HL-60 (cell line): Measurements from ENCODE around the gene AKT1.
A peak's percentile ranks its signal among the peaks of the same experiment; 100 is the strongest.
"Not testable (repeated sequence)": the region's sequence is repeated elsewhere in the genome, so short reads cannot be mapped to it uniquely, and the experiment has no call there.

Experiments
- DNase-seq, 2 experiments: peaks; one replicate each; pipeline ENCODE4 v3.0.0-alpha.2; 2010 to 2020; ENCODE audit warnings: low read depth in 1 of 2, low spot score in 1 of 2
- H3K27ac ChIP-seq: fragments of 250-450 bp; sonication (Bioruptor Pico); replicated peaks from 2 replicates; pipeline ENCODE4 v1.5.1; 2020; ENCODE audit warnings: mild to moderate bottlenecking, moderate library complexity
- H3K27me3 ChIP-seq: fragments of 250-450 bp; sonication (Bioruptor Pico); 2 replicates; pipeline ENCODE4 v1.5.1; 2021; ENCODE audit warnings: mild to moderate bottlenecking, moderate library complexity; ENCODE audit not compliant: insufficient read depth, poor library complexity, severe bottlenecking
- H3K4me3 ChIP-seq: replicated peaks from 2 replicates; pipeline ENCODE4 v1.5.1; 2011; ENCODE audit warnings: mild to moderate bottlenecking, control low read depth, low read length; ENCODE audit not compliant: insufficient read depth
- GABPA ChIP-seq: IDR thresholded peaks from 2 replicates; pipeline ENCODE4 v1.6.1; 2012; ENCODE audit warnings: low read depth
- POLR2AphosphoS5 ChIP-seq: IDR thresholded peaks from 2 replicates; pipeline ENCODE4 v1.6.1; 2012; ENCODE audit warnings: low read depth
- REST ChIP-seq: IDR thresholded peaks from 2 replicates; pipeline ENCODE4 v1.6.1; 2012; ENCODE audit warnings: low read depth; ENCODE audit not compliant: insufficient replicate concordance
- SPI1 ChIP-seq: IDR thresholded peaks from 2 replicates; pipeline ENCODE4 v1.6.1; 2012; ENCODE audit warnings: low read depth, mild to moderate bottlenecking, borderline replicate concordance
- TF ChIP-seq, protein P1 (sequence below): IDR thresholded peaks from one replicate; pipeline ENCODE4 v1.5.1; 2011; ENCODE audit warnings: low read length, control low read depth, inconsistent platforms; ENCODE audit not compliant: insufficient read depth

AKT1 gene

GRCh38 chr14:104752423-104752734, 43.2 kb downstream of the AKT1 start:
- Histone ChIP-seq H3K27ac (peak overlapping the region; percentile 99), H3K4me3 (peak overlapping the region; percentile 38), H3K27me3 (no peaks in the 10 kb centered on the region)
- TF ChIP-seq, protein P1, sequence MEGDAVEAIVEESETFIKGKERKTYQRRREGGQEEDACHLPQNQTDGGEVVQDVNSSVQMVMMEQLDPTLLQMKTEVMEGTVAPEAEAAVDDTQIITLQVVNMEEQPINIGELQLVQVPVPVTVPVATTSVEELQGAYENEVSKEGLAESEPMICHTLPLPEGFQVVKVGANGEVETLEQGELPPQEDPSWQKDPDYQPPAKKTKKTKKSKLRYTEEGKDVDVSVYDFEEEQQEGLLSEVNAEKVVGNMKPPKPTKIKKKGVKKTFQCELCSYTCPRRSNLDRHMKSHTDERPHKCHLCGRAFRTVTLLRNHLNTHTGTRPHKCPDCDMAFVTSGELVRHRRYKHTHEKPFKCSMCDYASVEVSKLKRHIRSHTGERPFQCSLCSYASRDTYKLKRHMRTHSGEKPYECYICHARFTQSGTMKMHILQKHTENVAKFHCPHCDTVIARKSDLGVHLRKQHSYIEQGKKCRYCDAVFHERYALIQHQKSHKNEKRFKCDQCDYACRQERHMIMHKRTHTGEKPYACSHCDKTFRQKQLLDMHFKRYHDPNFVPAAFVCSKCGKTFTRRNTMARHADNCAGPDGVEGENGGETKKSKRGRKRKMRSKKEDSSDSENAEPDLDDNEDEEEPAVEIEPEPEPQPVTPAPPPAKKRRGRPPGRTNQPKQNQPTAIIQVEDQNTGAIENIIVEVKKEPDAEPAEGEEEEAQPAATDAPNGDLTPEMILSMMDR: no peak
- TF ChIP-seq REST: peak; percentile 72
- peak; percentile 79 for TF ChIP-seq POLR2AphosphoS5
- no peak for TF ChIP-seq GABPA
- no peak for DNase-seq

DNA sequence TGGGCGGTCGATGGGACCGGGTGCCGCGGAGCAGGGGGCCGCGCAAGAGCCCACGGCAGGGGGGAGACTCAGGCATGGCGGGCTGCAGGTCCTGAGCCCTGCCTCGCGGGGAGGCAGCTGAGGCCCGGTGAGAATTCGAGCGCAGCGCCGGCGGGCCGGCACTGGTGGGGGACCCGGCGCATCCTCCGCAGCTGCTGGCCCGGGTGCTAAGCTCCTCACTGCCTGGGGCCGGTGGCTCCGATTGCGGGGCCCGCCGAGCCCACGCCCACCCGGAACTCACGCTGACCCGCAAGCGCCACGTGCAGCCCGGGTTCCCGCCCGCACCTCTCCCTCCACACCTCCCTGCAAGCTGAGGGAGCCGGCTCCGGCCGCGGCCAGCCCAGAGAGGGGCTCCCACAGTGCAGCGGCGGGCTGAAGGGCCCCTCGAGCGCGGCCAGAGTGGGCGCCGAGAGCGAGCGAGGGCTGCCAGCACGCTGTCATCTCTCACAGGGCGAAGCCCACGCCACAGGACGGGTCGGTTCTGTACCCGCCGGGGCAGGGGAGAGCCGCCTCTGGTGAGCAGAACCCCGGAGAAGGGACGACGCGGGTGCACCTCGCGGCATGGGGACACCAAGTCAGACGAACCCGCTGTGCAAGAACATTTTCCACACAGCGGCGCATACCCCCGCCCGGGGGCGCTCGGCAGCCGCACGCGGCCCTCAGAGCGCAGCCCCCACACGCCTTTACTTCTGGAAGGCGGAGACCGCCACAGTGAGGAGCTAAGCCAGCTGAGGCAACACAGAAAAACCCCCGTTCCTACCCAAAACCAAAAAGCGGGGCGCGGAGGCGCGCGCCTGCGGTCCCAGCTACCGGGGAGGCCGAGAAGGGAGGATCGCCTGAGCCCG, 43.8 kb downstream of the AKT1 start:
- TF ChIP-seq REST: no peak
- TF ChIP-seq, protein P1: peak; percentile 16
- no peak for TF ChIP-seq GABPA
- H3K4me3 ChIP-seq: peak overlapping the region; percentile 38
- peak; percentile 57 to 61 for DNase-seq
- peak overlapping the region; percentile 99 for H3K27ac ChIP-seq
- H3K27me3 ChIP-seq: no peaks in the 10 kb centered on the region

DNA sequence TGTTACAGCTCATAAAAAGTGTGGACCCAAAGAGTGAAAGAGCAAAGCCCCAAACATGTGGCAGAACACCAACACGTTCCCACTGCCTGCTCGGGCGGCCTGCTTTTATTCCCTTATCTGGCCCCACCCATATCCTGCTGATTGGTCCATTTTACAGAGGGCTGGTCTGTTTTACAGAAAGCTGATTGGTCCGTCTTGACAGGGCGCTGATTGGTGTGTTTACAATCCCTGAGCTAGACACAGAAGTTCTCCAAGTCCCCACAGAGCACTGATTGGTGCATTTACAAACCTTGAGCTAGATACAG, 44.8 kb downstream of the AKT1 start:
- not testable (repeated sequence) for DNase-seq, H3K4me3 ChIP-seq, H3K27ac ChIP-seq, H3K27me3 ChIP-seq

DNA sequence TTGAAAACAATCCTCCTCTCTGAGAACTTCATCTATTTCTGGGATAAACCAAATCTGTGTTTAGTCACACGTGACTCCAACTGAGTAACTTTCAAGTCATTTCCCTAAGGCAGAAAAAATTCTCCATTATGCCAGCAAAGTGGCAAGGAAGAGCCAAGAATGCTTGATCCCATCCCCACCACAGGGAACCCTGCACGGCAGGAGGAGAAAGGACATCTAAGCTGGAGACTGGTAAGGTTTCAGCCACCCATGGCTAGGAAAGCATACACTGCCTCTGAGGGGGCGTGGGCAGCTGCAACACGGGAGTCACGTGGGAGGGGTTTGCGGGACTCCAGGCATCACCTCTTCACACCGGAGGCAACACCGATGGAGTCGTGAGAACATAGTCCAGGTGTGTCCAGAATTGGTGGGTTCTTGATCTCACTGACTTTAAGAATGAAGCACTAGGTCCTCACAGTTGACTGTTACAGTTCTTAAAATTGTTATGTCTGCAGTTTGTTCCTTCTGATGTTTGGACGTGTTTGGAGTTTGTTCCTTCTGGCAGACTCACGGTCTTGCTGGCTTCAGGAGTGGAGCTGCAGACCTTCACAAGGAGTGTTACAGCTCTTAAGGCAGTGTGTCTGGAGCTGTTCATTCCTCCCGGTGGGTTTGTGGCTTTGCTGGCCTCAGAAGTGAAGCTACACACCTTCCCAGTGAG, 45.3 kb downstream of the AKT1 start:
- H3K4me3 ChIP-seq: no peak overlapping the region
- no peak for DNase-seq
- H3K27me3 ChIP-seq: no peaks in the 10 kb centered on the region
- TF ChIP-seq REST (no peak), GABPA (no peak), SPI1 (no peak), POLR2AphosphoS5 (no peak)
- TF ChIP-seq, protein P1: no peak
- no peak overlapping the region for H3K27ac ChIP-seq
